ENCODE results near the gene CALM1.

The CALM1 gene

GRCh38 chr14:90386321-90386720 lies 10.5 kb upstream of the CALM1 start:
- no peak for TF ChIP-seq CTCF (IDR thresholded peaks at IDR 0.05)
- Histone ChIP-seq H3K27ac (no peak overlapping the region), H3K9me3 (ENCODE audit: control insufficient read depth, low read length) (no peaks in the 10 kb centered on the region), H3K27me3 (ENCODE audit: control insufficient read depth, insufficient read depth, low read length) (no peaks in the 10 kb centered on the region), H2AFZ (no peak overlapping the region), H3K4me3 (ENCODE audit: low read depth, low read length) (no peak overlapping the region), H3K4me1 (peaks cover 10% of the 10 kb centered on the region), H3K79me2 (no peaks in the 10 kb centered on the region), H3K4me2 (ENCODE audit: low read length) (no peak overlapping the region), H3K9ac (no peak overlapping the region), H3K36me3 (ENCODE audit: control insufficient read depth, insufficient read depth, low read length) (no peaks in the 10 kb centered on the region)

- Histone ChIP-seq H3K27me3 (ENCODE audit: control insufficient read depth, insufficient read depth, low read length) (no peaks in the 10 kb centered on the region), H3K9me3 (ENCODE audit: control insufficient read depth, low read length) (no peaks in the 10 kb centered on the region), H3K79me2 (no peaks in the 10 kb centered on the region), H3K4me2 (ENCODE audit: low read length) (no peak overlapping the region), H3K9ac (no peak overlapping the region), H3K27ac (no peak overlapping the region), H3K4me1 (peaks cover 5% of the 10 kb centered on the region), H2AFZ (no peak overlapping the region), H3K4me3 (ENCODE audit: low read depth, low read length) (no peak overlapping the region), H3K36me3 (ENCODE audit: control insufficient read depth, insufficient read depth, low read length) (no peaks in the 10 kb centered on the region)
- no peak for TF ChIP-seq CTCF (IDR thresholded peaks at IDR 0.05)
Observed at GRCh38 chr14:90387206-90387760, 9.5 kb upstream of the CALM1 start.

- no peak overlapping the region for H3K4me3 ChIP-seq (ENCODE audit: low read depth, low read length)
- H3K36me3 ChIP-seq (ENCODE audit: control insufficient read depth, insufficient read depth, low read length) = no peaks in the 10 kb centered on the region
- peak overlapping the region; percentile 34 for H3K4me2 ChIP-seq (ENCODE audit: low read length)
- peak overlapping the region; percentile 1 for H3K27ac ChIP-seq
- no peak overlapping the region for H3K9ac ChIP-seq
- peaks cover 5% of the 10 kb centered on the region for H3K4me1 ChIP-seq
- no peaks in the 10 kb centered on the region for H3K9me3 ChIP-seq (ENCODE audit: control insufficient read depth, low read length)
- no peak for TF ChIP-seq CTCF (IDR thresholded peaks at IDR 0.05)
- no peak overlapping the region for H2AFZ ChIP-seq
- no peaks in the 10 kb centered on the region for H3K27me3 ChIP-seq (ENCODE audit: control insufficient read depth, insufficient read depth, low read length)
- H3K79me2 ChIP-seq = no peaks in the 10 kb centered on the region
Observed at GRCh38 chr14:90388437-90388836, 8.4 kb upstream of the CALM1 start.

GRCh38 chr14:90388982-90389381 lies 7.8 kb upstream of the CALM1 start:
- Histone ChIP-seq H3K27ac (peak overlapping the region; percentile 1), H3K27me3 (ENCODE audit: control insufficient read depth, insufficient read depth, low read length) (no peaks in the 10 kb centered on the region), H3K9me3 (ENCODE audit: control insufficient read depth, low read length) (no peaks in the 10 kb centered on the region)

More at GRCh38 chr14:90388982-90389381, 7.8 kb upstream of the CALM1 start:
- Histone ChIP-seq H3K4me3 (ENCODE audit: low read depth, low read length) (no peak overlapping the region), H3K36me3 (ENCODE audit: control insufficient read depth, insufficient read depth, low read length) (no peaks in the 10 kb centered on the region), H3K4me1 (peaks cover 4% of the 10 kb centered on the region), H2AFZ (no peak overlapping the region), H3K79me2 (no peaks in the 10 kb centered on the region), H3K4me2 (ENCODE audit: low read length) (no peak overlapping the region), H3K9ac (no peak overlapping the region)
- no peak for TF ChIP-seq CTCF (IDR thresholded peaks at IDR 0.05)
